ENCODE data around the gene APOL1.
"Not testable (repeated sequence)": the region's sequence is repeated elsewhere in the genome, so short reads cannot be mapped to it uniquely, and the experiment has no call there.

APOL1 gene

GRCh38 chr22:36252754-36253522 is at the start of gene APOL1:
Gene APOL1 (plus strand): TSS chr22:36253133. CDS start chr22:36254956, 1,823 bp downstream.
- no peak within 1 kb of the TSS for H3K4me3 ChIP-seq (ENCODE audit: low read depth, low read length)
- TF ChIP-seq CTCF (IDR thresholded peaks at IDR 0.05; ENCODE audit: low read depth, low read length, missing control alignments), result no peak
- in situ Hi-C loops (cut with HindIII; ENCODE audit: low sequenced_read_pairs), result no loop called here
- no peak for DNase-seq (ENCODE audit: low read depth)

DNA sequence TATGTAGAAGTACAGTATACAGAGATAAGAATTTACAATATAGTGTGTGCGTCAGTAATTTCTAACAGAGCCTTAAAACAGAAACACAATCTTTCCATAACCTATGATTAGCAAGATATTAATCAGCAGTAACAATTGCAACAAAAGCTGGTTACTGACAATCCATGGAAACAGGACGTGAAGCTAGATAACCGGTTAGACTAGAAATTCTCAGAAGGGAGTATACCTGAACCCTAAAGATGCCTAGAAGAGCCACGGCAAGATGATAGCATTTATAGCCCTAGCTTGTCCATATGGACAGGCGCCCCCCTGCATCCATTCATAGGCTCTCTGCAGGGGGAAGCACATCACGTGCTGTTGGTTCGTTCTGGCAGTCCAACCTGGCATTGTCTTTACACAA is 49.5 kb upstream of the APOL1 start:
- DNase-seq (ENCODE audit: low read depth); in situ Hi-C loops (cut with HindIII; ENCODE audit: low sequenced_read_pairs); H3K4me3 ChIP-seq (ENCODE audit: low read depth, low read length): not testable (repeated sequence)

GRCh38 chr22:36204001-36204631 is 48.8 kb upstream of the APOL1 start:
- in situ Hi-C loops (cut with HindIII; ENCODE audit: low sequenced_read_pairs), result no loop called here
- no peak for TF ChIP-seq CTCF (IDR thresholded peaks at IDR 0.05; ENCODE audit: low read depth, low read length, missing control alignments)
- DNase-seq (ENCODE audit: low read depth), result no peak
- H3K4me3 ChIP-seq (ENCODE audit: low read depth, low read length), result no peak overlapping the region

DNA sequence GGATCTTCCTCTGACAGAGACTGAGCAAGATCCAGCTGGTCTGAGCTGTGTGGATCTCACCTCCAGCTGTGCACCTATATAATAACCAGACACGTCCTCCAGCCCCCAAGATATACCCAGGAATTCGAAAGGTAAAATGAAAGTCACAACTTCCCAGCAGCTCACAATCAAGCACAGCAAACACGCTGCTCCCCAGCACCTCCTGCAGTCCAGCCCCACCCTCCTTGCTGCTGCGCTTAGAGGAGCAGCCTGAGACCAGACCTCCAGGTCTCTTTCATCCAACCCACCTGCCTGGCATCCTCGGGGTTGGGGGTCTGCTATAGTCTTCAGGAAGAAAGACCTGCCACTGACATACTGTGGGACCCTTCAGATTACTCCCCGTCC is 48.3 kb upstream of the APOL1 start:
- no peak for TF ChIP-seq CTCF (IDR thresholded peaks at IDR 0.05; ENCODE audit: low read depth, low read length, missing control alignments)
- H3K4me3 ChIP-seq (ENCODE audit: low read depth, low read length), result no peak overlapping the region
- in situ Hi-C loops (cut with HindIII; ENCODE audit: low sequenced_read_pairs), result no loop called here
- DNase-seq (ENCODE audit: low read depth), result no peak

DNA sequence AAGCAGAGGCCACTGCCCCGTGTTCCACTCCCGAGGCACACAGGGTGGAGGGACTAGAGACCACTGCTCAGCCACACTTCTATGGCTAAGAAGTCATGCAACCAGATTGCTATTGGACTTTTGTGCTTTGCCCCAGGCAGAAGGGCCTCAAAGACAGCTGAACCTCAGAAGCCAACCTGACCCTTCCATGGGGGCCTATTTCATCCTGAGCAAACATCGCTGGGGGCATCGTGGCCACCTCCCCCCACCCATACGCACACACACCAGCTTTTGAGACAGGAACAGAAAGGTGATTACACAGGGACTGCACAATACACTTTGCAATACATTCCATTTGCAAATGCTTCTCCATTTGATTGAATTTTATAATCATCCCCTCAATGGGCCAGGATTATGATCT is 47.4 kb upstream of the APOL1 start:
- DNase-seq (ENCODE audit: low read depth); in situ Hi-C loops (cut with HindIII; ENCODE audit: low sequenced_read_pairs); H3K4me3 ChIP-seq (ENCODE audit: low read depth, low read length): not testable (repeated sequence)

GRCh38 chr22:36206255-36206654 is 46.7 kb upstream of the APOL1 start:
- in situ Hi-C loops (cut with HindIII; ENCODE audit: low sequenced_read_pairs), result no loop called here
- no peak for TF ChIP-seq CTCF (IDR thresholded peaks at IDR 0.05; ENCODE audit: low read depth, low read length, missing control alignments)

DNA sequence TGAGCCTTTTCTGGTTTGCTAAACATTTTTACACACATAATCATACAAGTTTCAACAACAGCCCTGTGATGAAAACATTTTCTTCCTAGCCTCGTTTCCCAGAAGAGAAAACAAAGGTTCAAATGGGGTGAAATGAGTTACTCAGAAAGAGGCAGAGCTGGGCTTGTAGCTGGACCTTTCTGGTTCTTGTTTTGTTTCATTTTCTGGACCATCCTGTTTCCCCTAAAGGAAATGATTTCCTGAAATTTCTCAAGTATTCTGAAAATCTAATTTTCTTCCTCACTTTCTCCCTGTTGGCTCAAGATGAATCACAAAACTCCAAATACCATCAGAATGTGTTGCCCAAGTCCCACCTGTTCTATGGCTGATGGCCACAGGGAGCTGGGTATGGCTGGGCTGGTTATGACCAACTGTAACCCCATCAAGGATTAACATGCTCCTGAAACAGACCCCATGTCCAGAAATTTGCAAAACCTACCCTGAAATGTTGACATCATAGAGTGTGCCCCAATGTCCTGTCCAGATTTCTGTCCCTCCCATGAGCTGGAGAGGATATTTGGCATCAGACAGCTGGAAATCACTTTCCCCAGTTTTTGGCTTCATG is 44.7 kb upstream of the APOL1 start:
- in situ Hi-C loops (cut with HindIII; ENCODE audit: low sequenced_read_pairs), result no loop called here
- no peak for DNase-seq (ENCODE audit: low read depth)
- no peak overlapping the region for H3K4me3 ChIP-seq (ENCODE audit: low read depth, low read length)
- TF ChIP-seq CTCF (IDR thresholded peaks at IDR 0.05; ENCODE audit: low read depth, low read length, missing control alignments), result no peak

More at GRCh38 chr22:36206255-36206654, 46.7 kb upstream of the APOL1 start:
- no peak overlapping the region for H3K4me3 ChIP-seq (ENCODE audit: low read depth, low read length)
- no peak for DNase-seq (ENCODE audit: low read depth)
